VCaP (cell line): ENCODE results near the gene IER5L.
A peak's percentile ranks its signal among the peaks of the same experiment; 100 is the strongest.

Experiments
- H3K27ac ChIP-seq: fragments of 450-650 bp; 2 replicates; pipeline ENCODE4 v1.5.1; 2017
- TF ChIP-seq, protein P1 (sequence below): fragments of 450-650 bp; conservative IDR thresholded peaks from 2 replicates; pipeline ENCODE4 v1.5.1; 2017; ENCODE audit warnings: mild to moderate bottlenecking, moderate library complexity

The IER5L gene

DNA sequence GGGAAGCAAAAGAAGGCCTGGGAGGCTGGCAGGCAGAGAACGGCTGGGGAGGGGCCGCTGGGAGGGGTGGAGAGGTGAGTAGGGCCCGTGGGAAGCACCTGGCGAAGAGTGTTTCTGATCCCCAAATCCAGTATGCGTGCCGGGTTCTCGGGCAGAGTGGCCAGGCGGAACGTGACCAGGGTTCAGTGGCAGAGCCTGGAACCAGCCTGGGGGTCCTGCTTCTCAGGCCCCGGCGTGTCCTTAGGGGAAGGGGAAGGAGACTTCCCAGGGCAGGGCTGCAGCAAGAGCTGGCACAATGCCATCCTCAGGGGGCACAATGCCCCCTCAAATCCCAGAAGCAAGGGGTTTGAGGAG, 25.5 kb upstream of the IER5L start:
- TF ChIP-seq, protein P1, sequence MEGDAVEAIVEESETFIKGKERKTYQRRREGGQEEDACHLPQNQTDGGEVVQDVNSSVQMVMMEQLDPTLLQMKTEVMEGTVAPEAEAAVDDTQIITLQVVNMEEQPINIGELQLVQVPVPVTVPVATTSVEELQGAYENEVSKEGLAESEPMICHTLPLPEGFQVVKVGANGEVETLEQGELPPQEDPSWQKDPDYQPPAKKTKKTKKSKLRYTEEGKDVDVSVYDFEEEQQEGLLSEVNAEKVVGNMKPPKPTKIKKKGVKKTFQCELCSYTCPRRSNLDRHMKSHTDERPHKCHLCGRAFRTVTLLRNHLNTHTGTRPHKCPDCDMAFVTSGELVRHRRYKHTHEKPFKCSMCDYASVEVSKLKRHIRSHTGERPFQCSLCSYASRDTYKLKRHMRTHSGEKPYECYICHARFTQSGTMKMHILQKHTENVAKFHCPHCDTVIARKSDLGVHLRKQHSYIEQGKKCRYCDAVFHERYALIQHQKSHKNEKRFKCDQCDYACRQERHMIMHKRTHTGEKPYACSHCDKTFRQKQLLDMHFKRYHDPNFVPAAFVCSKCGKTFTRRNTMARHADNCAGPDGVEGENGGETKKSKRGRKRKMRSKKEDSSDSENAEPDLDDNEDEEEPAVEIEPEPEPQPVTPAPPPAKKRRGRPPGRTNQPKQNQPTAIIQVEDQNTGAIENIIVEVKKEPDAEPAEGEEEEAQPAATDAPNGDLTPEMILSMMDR: no peak
- H3K27ac ChIP-seq: peak overlapping the region; percentile 72; the same call in 1 of the 2 replicates

DNA sequence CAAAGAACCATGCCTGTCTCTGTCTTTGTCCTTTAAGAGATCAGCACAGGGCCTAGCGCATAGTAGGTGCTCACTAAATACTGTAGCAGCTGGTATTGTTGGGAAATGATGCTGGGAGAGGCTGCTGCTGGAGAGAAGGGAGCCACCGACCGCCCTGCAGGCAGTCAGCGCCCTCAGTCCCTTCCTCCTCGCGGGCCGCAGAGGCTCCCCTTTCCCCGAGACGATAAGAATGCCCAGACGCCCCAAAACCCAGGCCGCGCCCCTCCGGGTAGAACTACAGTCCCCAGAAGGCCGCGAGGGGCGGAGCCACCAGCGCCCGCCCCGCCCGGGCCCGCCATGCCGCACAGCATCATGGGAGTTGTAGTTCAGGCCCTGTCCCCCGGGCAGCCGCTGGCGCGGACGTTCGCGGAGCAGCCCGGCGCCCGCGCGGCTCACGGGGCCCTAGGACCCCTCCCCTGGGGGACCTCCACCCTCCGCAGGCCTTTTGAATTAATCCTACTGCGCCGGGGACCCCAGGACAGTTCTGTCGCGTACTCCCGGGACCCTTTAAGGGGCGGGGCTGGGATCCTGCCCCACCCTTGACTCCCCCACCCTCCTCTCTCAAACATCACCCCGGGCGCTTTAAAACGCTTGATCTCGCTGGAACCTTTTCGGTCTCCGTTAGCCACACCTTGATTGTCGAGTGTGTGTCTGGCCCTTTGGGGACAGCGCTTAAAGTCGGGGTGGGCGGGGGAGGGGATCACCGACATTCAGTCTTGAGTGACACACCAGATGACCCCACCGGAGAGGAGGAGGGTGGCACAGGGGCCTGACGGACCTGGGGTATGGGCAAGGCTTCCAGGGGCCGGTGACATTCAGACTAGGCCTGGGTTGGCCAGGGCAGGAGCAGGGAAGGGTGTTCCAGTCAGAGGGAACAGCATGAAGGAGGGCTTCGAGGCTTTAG, 24.8 kb upstream of the IER5L start:
- TF ChIP-seq, protein P1: no peak
- peak overlapping the region; percentile 72; the same call in 1 of the 2 replicates for H3K27ac ChIP-seq

DNA sequence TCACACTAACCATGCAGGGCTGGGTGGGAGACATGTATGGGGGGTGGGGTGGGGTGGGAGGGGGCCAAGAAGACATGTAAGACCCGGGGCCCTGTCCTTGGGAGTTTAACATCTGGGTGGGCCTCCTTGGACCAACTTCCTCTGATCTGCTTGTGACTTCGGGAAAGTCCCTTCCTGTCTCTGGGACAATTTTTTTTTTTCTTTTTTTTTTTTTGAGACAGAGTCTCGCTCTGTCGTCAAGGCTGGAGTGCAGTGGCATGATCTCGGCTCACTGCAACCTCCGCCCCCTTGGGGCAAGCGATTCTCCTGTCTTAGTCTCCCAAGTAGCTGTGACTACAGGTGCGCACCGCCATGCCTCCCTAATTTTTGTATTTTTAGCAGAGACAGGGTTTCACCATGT, 23.8 kb upstream of the IER5L start:
- H3K27ac ChIP-seq: no peak overlapping the region
- TF ChIP-seq, protein P1: no peak

DNA sequence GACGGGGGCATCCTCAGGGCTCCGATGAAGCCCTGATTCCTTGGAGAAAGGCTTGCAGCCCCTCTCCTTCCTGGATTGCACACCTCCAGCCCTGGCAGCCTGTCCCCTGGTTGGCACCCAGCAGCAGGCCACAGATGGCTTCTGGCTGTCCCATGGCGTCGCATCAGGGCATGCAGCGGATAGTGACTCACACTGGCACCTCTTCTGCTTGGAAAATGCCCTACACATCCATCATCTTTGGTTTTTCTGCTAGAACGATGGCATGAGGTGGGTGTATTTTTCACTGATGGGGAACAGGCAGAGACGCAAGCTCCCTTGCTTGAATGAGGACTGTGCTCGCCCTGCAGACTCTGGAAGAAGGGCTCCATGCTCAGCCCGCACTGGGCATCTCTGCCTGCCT, 23.2 kb upstream of the IER5L start:
- no peak overlapping the region for H3K27ac ChIP-seq
- TF ChIP-seq, protein P1: no peak

DNA sequence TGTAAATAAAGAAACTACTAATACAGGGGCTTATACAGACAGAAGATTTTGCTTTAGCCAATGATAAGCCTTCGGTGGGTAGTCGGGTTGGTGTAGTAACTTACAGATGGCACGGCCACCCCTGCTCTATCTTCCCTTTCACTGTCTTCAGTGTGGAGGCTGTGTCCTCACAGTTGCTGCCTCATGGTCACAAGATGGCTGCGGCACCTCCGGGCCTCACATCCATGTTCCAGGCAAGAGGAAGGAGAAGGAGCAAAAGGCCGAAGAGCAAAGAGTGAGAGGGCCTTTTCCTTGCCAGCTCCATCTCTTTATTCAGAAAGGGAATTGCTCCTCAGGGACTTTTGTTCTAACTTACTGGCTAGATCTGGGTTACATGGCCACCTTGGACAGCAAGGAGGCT, 22.2 kb upstream of the IER5L start:
- TF ChIP-seq, protein P1: no peak
- H3K27ac ChIP-seq: no peak overlapping the region

DNA sequence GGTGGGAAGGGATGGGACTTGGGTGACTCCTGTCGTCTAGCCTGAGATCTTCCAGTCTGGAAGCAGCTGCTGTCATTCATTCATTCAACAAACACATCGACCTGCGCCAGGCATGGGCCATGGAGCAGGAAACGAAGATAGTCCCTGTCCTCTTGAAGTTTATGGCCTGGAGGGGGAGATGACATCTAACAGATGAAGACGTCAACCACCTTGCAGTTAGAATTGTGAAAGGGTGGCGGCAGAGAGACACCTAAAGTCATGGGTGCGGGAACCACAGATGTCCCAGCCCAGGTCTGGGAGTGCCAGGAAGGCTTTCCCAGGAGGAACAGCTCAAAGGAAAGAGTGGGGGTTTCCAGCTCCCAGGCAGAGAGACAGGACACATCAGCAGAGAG, 21.0 kb upstream of the IER5L start:
- no peak overlapping the region for H3K27ac ChIP-seq
- TF ChIP-seq, protein P1: no peak

DNA sequence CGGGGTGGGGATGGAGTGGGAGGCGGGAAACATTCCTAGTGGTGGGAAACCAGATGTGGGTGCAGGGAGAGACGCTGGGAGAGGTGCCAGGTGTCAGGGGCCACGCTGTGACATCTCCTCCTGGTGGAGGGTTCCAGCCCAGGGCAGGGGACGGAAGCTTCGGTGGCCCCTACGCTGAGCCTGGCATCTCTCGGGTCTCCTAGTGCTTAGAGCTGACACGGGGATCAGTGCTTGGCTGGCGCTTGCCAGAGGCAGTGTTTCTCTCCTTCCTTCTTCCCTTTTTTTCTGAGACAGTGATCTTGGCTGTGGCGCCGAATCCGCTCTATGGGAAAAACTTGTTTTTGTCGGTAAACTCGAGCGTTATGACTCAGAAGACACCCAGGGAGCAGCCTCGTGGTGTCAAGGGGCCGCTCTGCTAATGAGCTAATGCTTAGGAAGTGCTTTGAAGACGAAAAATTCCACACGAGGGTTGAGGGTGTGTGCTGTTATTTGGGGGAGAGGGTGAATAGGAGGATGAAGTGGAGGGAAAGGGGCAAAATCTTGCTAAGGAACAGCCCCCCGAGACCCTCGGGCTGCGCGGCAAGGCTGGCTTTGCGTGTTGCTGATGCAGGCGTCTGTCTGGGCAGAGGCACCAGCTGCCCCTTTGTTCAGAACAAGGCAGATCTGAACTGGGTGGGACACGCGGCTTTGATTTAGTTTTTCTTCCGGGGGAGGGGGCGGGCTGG, 20.4 kb upstream of the IER5L start:
- TF ChIP-seq, protein P1: no peak
- H3K27ac ChIP-seq: no peak overlapping the region
